ENCODE data around the gene CUEDC2. TPM values are rescaled to one million over a fixed set of nuclear protein-coding genes. Genes with fewer than 3 reads are reported as not detected.

CUEDC2 gene
- total and polyA plus RNA-seq, 2 donors (not counting 1 experiment from before 2014, with no cell fraction given): 60.8 to 62.3 TPM

DNA sequence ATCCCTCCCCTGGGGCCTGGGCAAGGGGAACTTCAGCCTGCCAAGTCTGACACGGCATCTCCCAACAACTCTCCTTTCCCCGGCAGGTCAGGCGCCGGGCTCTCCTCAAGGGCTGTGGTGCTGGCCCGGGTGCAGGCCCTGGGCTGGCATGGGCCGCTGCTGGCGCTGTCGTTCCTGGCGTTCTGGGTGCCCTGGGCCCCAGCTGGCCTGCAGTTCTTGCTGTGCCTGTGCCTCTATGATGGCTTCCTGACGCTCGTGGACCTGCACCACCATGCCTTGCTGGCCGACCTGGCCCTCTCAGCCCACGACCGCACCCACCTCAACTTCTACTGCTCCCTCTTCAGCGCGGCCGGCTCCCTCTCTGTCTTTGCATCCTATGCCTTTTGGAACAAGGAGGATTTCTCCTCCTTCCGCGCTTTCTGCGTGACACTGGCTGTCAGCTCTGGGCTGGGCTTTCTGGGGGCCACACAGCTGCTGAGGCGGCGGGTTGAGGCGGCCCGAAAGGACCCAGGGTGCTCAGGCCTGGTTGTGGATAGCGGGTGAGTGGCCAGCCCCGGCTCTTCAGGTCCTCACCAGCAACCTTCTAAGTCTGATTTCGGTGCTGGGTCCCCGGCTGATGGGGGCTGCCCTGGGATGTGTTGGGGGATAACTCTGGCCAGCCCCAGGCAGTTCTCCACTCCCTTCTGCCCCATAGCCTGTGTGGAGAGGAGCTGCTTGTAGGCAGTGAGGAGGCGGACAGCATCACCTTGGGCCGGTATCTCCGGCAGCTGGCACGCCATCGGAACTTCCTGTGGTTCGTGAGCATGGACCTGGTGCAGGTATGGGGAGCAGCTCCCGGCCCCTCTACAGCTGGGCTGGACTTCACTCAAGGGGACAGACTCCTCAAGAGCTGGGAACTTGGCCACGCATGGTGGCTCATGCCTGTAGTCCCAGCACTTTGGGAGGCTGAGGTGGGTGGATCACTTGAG, 38.5 kb upstream of the CUEDC2 start:
- Histone ChIP-seq H3K4me2 (ENCODE audit: extremely low read depth, insufficient read depth, low read length) (no peak overlapping the region), H3K4me1 (ENCODE audit: control insufficient read depth, extremely low read depth, insufficient read depth, low read length) (peaks cover 2% of the 10 kb centered on the region), H3K27ac (ENCODE audit: insufficient read depth, low read length) (no peak overlapping the region), H3K36me3 (ENCODE audit: control insufficient read depth, insufficient read depth, low read length) (no peaks in the 10 kb centered on the region), H3K4me3 (replicated peaks in 1 of 4; ENCODE audit: control extremely low read depth in 1 of 4, insufficient read depth in 1 of 4, low read depth in 3 of 4, low read length in 4 of 4) (no peak overlapping the region), H4K20me1 (ENCODE audit: control insufficient read depth, extremely low read depth, insufficient read depth, low read length) (no peaks in the 10 kb centered on the region), H3K9ac (ENCODE audit: insufficient read depth, low read length) (no peak overlapping the region), H3K27me3 (ENCODE audit: control insufficient read depth, insufficient read depth, low read length) (no peaks in the 10 kb centered on the region), H2AFZ (ENCODE audit: low read length) (no peak overlapping the region), H3K79me2 (ENCODE audit: control insufficient read depth, insufficient read depth, low read length) (no peaks in the 10 kb centered on the region), H3K9me3 (ENCODE audit: control insufficient read depth, insufficient read depth, low read depth, low read length) (no peaks in the 10 kb centered on the region)
- TF ChIP-seq, protein P1, sequence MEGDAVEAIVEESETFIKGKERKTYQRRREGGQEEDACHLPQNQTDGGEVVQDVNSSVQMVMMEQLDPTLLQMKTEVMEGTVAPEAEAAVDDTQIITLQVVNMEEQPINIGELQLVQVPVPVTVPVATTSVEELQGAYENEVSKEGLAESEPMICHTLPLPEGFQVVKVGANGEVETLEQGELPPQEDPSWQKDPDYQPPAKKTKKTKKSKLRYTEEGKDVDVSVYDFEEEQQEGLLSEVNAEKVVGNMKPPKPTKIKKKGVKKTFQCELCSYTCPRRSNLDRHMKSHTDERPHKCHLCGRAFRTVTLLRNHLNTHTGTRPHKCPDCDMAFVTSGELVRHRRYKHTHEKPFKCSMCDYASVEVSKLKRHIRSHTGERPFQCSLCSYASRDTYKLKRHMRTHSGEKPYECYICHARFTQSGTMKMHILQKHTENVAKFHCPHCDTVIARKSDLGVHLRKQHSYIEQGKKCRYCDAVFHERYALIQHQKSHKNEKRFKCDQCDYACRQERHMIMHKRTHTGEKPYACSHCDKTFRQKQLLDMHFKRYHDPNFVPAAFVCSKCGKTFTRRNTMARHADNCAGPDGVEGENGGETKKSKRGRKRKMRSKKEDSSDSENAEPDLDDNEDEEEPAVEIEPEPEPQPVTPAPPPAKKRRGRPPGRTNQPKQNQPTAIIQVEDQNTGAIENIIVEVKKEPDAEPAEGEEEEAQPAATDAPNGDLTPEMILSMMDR (conservative IDR thresholded peaks at IDR 0.05 in 1 of 2, IDR thresholded peaks at IDR 0.05 in 1 of 2; ENCODE audit: low read depth in 1 of 2, low read length in 2 of 2): no peak
- TF ChIP-seq EZH2 (IDR thresholded peaks at IDR 0.05; ENCODE audit: low read length, missing control alignments): no peak
- DNase-seq (ENCODE audit: low read depth in 2 of 2): no peak

DNA sequence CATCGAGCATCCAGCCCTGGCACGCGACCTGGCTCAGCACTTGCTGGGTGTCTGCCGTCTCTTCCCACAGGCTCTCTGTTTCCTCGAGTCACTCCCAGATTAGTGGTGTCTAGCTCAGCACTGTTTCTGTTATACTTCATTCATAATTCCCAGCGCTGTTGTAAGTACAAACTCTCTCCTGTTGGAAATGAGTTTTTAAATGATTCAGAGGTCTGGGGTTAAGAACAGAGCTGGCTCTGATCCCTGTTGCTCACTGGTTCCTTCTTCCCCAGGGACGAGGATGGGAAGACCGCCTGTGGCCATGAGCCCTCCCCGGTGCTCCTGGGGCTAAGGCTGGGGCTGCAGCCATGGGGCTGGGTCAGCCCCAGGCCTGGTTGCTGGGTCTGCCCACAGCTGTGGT, 36.3 kb upstream of the CUEDC2 start:
- Histone ChIP-seq H3K4me1 (ENCODE audit: control insufficient read depth, extremely low read depth, insufficient read depth, low read length) (peaks cover 2% of the 10 kb centered on the region), H3K36me3 (ENCODE audit: control insufficient read depth, insufficient read depth, low read length) (no peaks in the 10 kb centered on the region), H3K4me3 (replicated peaks in 1 of 4; ENCODE audit: control extremely low read depth in 1 of 4, insufficient read depth in 1 of 4, low read depth in 3 of 4, low read length in 4 of 4) (no peak overlapping the region), H3K9ac (ENCODE audit: insufficient read depth, low read length) (no peak overlapping the region), H3K4me2 (ENCODE audit: extremely low read depth, insufficient read depth, low read length) (no peak overlapping the region), H3K27ac (ENCODE audit: insufficient read depth, low read length) (no peak overlapping the region), H3K79me2 (ENCODE audit: control insufficient read depth, insufficient read depth, low read length) (no peaks in the 10 kb centered on the region), H3K9me3 (ENCODE audit: control insufficient read depth, insufficient read depth, low read depth, low read length) (no peaks in the 10 kb centered on the region), H4K20me1 (ENCODE audit: control insufficient read depth, extremely low read depth, insufficient read depth, low read length) (no peaks in the 10 kb centered on the region), H3K27me3 (ENCODE audit: control insufficient read depth, insufficient read depth, low read length) (no peaks in the 10 kb centered on the region), H2AFZ (ENCODE audit: low read length) (no peak overlapping the region)
- TF ChIP-seq EZH2 (IDR thresholded peaks at IDR 0.05; ENCODE audit: low read length, missing control alignments): no peak
- TF ChIP-seq, protein P1 (conservative IDR thresholded peaks at IDR 0.05 in 1 of 2, IDR thresholded peaks at IDR 0.05 in 1 of 2; ENCODE audit: low read depth in 1 of 2, low read length in 2 of 2): no peak
- DNase-seq (ENCODE audit: low read depth in 2 of 2): peak in 1 of 2 donors; percentile 42

DNA sequence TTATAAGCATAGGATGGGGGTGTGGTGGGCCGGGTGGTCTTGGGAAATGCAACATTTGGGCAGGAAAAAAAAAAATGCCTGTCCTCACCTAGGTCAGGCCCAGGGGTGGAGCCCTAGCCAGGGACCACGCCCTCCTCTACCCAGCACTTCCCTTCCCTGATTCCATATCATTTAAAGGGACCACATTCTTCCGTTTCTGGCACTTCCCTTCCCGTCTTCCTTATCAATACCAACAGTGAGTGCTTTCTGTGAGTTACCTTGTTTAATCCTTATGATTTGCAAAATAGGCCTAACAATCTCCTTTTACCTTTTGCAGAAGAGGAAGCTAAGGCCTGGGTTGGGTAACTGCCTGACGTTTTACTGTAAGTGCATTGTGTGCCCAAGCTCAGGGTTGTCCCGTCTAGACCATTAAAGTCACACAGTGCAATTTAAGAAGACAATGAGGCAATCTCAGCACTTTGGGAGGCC, 35.6 kb upstream of the CUEDC2 start:
- Histone ChIP-seq H3K4me3 (replicated peaks in 1 of 4; ENCODE audit: control extremely low read depth in 1 of 4, insufficient read depth in 1 of 4, low read depth in 3 of 4, low read length in 4 of 4) (no peak overlapping the region), H3K4me1 (ENCODE audit: control insufficient read depth, extremely low read depth, insufficient read depth, low read length) (peaks cover 2% of the 10 kb centered on the region), H3K79me2 (ENCODE audit: control insufficient read depth, insufficient read depth, low read length) (no peaks in the 10 kb centered on the region), H3K9me3 (ENCODE audit: control insufficient read depth, insufficient read depth, low read depth, low read length) (no peaks in the 10 kb centered on the region), H4K20me1 (ENCODE audit: control insufficient read depth, extremely low read depth, insufficient read depth, low read length) (no peaks in the 10 kb centered on the region), H3K4me2 (ENCODE audit: extremely low read depth, insufficient read depth, low read length) (no peak overlapping the region), H3K9ac (ENCODE audit: insufficient read depth, low read length) (no peak overlapping the region), H3K36me3 (ENCODE audit: control insufficient read depth, insufficient read depth, low read length) (no peaks in the 10 kb centered on the region), H2AFZ (ENCODE audit: low read length) (no peak overlapping the region), H3K27ac (ENCODE audit: insufficient read depth, low read length) (no peak overlapping the region), H3K27me3 (ENCODE audit: control insufficient read depth, insufficient read depth, low read length) (no peaks in the 10 kb centered on the region)
- no peak for DNase-seq (ENCODE audit: low read depth in 2 of 2)
- TF ChIP-seq, protein P1 (conservative IDR thresholded peaks at IDR 0.05 in 1 of 2, IDR thresholded peaks at IDR 0.05 in 1 of 2; ENCODE audit: low read depth in 1 of 2, low read length in 2 of 2): no peak
- TF ChIP-seq EZH2 (IDR thresholded peaks at IDR 0.05; ENCODE audit: low read length, missing control alignments): no peak

Data from fibroblast of lung (primary cell).